ENCODE data around the gene ASAP3.

- no peak for TF ChIP-seq CTCF (conservative IDR thresholded peaks at IDR 0.05; ENCODE audit: low read depth, low read length)
- TF ChIP-seq USF2 (IDR thresholded peaks at IDR 0.05; ENCODE audit: low read depth, low read length) = no peak
- TF ChIP-seq FOS (IDR thresholded peaks at IDR 0.05; ENCODE audit: low read depth, low read length) = no peak
- TF ChIP-seq MXI1 (IDR thresholded peaks at IDR 0.05; ENCODE audit: borderline replicate concordance, low read depth, low read length) = no peak
- TF ChIP-seq RAD21 (IDR thresholded peaks at IDR 0.05; ENCODE audit: low read length) = no peak
- no peak for TF ChIP-seq POLR2A (IDR thresholded peaks at IDR 0.05; ENCODE audit: low read depth, low read length)
- TF ChIP-seq RFX5 (IDR thresholded peaks at IDR 0.05; ENCODE audit: low read depth, low read length) = no peak
- peak; percentile 59 for TF ChIP-seq CEBPB (IDR thresholded peaks at IDR 0.05; ENCODE audit: low read depth, low read length)
- no peak for TF ChIP-seq CHD1 (IDR thresholded peaks at IDR 0.05; ENCODE audit: low read depth, low read length)
- no peak for TF ChIP-seq RCOR1 (IDR thresholded peaks at IDR 0.05; ENCODE audit: insufficient replicate concordance, low read length)
- TF ChIP-seq MAFK (IDR thresholded peaks at IDR 0.05; ENCODE audit: low read depth, low read length) = no peak
- TF ChIP-seq MAZ (IDR thresholded peaks at IDR 0.05; ENCODE audit: borderline replicate concordance, low read depth, low read length) = peak; percentile 71; the same call in 1 of the 2 replicates
These were observed 39.9 kb downstream of the ASAP3 start for GRCh38 chr1:23444104-23444533.
